HG02610 (cell line): ENCODE results near the gene CD81.
A peak's percentile ranks its signal among the peaks of the same experiment; 100 is the strongest.

Experiments used
- ATAC-seq: cut with Tn5 transposase; IDR thresholded peaks from one replicate; pipeline ENCODE4 v1.9.1; 2021; ENCODE audit warnings: mild to moderate bottlenecking, moderate library complexity; ENCODE audit not compliant: unreplicated experiment

CD81 gene

GRCh38 chr11:2419638-2420501 is 42.8 kb downstream of the CD81 start:
- no peak for ATAC-seq

GRCh38 chr11:2420502-2421225 is 43.6 kb downstream of the CD81 start:
- ATAC-seq = peak; percentile 43

- no peak for ATAC-seq
Observed at GRCh38 chr11:2421226-2421994, 44.3 kb downstream of the CD81 start.

GRCh38 chr11:2421996-2422395 is 44.9 kb downstream of the CD81 start:
- ATAC-seq = no peak

- ATAC-seq = no peak
Observed at GRCh38 chr11:2422461-2423156, 45.5 kb downstream of the CD81 start.

GRCh38 chr11:2423157-2424025 is 46.3 kb downstream of the CD81 start:
- no peak for ATAC-seq

- no peak for ATAC-seq
Observed at GRCh38 chr11:2424811-2425495, 47.8 kb downstream of the CD81 start.

GRCh38 chr11:2425506-2425905 is 48.4 kb downstream of the CD81 start:
- ATAC-seq = no peak

GRCh38 chr11:2426221-2426620 is 49.1 kb downstream of the CD81 start:
- ATAC-seq = no peak

- no peak for ATAC-seq
Observed at GRCh38 chr11:2426826-2427521, 49.9 kb downstream of the CD81 start.

- no peak for ATAC-seq
Observed at GRCh38 chr11:2427721-2428321, 50.7 kb downstream of the CD81 start.

GRCh38 chr11:2428322-2428795 is 51.2 kb downstream of the CD81 start:
- no peak for ATAC-seq

- ATAC-seq = no peak
Observed at GRCh38 chr11:2431395-2431794, 54.3 kb downstream of the CD81 start.

- ATAC-seq = no peak
Observed at GRCh38 chr11:2432171-2432621, 55.1 kb downstream of the CD81 start.

- no peak for ATAC-seq
Observed at GRCh38 chr11:2432628-2433071, 55.5 kb downstream of the CD81 start.

GRCh38 chr11:2433106-2433925 is 56.2 kb downstream of the CD81 start:
- no peak for ATAC-seq

- no peak for ATAC-seq
Observed at GRCh38 chr11:2434008-2434407, 56.9 kb downstream of the CD81 start.
